ENCODE measurements around the gene SBSN. TPM values are rescaled to one million over a fixed set of nuclear protein-coding genes. Genes with fewer than 3 reads are reported as not detected.

SBSN gene
- total and polyA plus RNA-seq, 2 donors (not counting 1 experiment from before 2014, with no cell fraction given), result not detected

DNA sequence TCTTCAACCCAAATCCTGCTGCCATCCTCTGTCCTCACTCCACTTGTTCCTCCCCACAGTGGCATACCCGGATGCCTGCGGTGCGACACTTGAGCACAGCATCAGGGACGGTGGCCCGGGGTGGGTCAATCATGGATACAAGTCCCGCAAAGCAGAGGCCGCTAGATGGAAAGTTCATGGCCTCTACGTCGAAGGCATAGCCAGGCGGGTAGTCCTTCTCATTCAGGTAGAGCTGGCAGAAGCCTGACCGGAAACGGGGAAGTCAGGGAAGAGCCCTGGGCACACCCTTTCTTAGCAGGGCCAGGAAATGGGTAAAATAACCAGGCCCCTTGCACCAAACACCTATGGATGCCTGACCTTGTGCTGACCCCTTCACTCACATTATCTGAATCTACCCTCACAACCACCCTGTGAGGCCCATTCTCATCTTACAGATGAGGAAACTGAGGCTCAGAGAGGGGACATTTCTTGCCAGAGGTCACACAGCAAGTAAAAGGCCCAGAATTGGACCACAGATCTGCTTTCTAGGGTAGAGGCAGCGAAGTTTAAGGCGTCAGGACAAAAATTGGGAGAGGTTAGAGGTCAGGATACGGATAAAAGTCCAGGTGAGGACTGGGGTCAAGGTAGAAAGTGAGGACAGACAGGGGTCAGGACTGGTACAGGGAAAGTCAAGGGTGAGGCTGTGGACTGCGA is 28.9 kb upstream of the SBSN start:
- DNase-seq, result no peak
- Histone ChIP-seq H4K20me1 (ENCODE audit: control insufficient read depth, insufficient read depth, low read length, poor library complexity, severe bottlenecking) (no peaks in the 10 kb centered on the region), H3K4me1 (ENCODE audit: control insufficient read depth in 2 of 2, insufficient read depth in 2 of 2, low read length in 2 of 2) (peaks cover 23 to 24% of the 10 kb centered on the region in 2 donors), H3K4me3 (ENCODE audit: control extremely low read depth in 1 of 5, extremely low read depth in 1 of 5, insufficient read depth in 1 of 5, low read depth in 2 of 5, low read length in 4 of 5) (no peak overlapping the region), H3K79me2 (ENCODE audit: control insufficient read depth, insufficient read depth, low read length) (no peaks in the 10 kb centered on the region), H3K9ac (ENCODE audit: low read length) (no peak overlapping the region), H3K4me2 (replicated peaks; ENCODE audit: low read depth, low read length, poor library complexity, severe bottlenecking) (peak overlapping the region; percentile 74), H3K27ac (ENCODE audit: low read length in 2 of 2) (no peak overlapping the region), H3K9me3 (ENCODE audit: control extremely low read depth in 1 of 3, control insufficient read depth in 2 of 3, insufficient read depth in 1 of 3, low read length in 2 of 3) (peaks cover 0 to 14% (median 0%) of the 10 kb centered on the region in 3 donors), H3K36me3 (replicated peaks in 1 of 2; ENCODE audit: control extremely low read depth in 1 of 2, control insufficient read depth in 1 of 2, extremely low read depth in 1 of 2, insufficient read depth in 2 of 2, low read length in 1 of 2) (no peaks in the 10 kb centered on the region), H2AFZ (ENCODE audit: insufficient read depth, low read depth, low read length, poor library complexity, severe bottlenecking) (no peak overlapping the region), H3K27me3 (replicated peaks in 1 of 4; ENCODE audit: control extremely low read depth in 1 of 4, control insufficient read depth in 3 of 4, insufficient read depth in 4 of 4, low read length in 3 of 4) (peaks cover 0 to 47% (median 10%) of the 10 kb centered on the region in 4 experiments)
- H3K4me3 Mint-ChIP-seq, result peak overlapping the region; percentile 14
- ChIA-PET CTCF (interaction anchor here (0.5 to 1.8 kb wide), 2 partner anchors 10 to 138 kb away, joined by 4 read pairs; no protein-coding TSS in a partner anchor), POLR2A (no interaction called here)
- H3K9me3 Mint-ChIP-seq (ENCODE audit: insufficient read depth), result no peaks in the 10 kb centered on the region
- H3K27ac Mint-ChIP-seq, result no peak overlapping the region
- no peak for TF ChIP-seq EZH2 (IDR thresholded peaks at IDR 0.05; ENCODE audit: borderline replicate concordance, insufficient read depth, low read depth, low read length, poor library complexity, severe bottlenecking)
- TF ChIP-seq, protein P1, sequence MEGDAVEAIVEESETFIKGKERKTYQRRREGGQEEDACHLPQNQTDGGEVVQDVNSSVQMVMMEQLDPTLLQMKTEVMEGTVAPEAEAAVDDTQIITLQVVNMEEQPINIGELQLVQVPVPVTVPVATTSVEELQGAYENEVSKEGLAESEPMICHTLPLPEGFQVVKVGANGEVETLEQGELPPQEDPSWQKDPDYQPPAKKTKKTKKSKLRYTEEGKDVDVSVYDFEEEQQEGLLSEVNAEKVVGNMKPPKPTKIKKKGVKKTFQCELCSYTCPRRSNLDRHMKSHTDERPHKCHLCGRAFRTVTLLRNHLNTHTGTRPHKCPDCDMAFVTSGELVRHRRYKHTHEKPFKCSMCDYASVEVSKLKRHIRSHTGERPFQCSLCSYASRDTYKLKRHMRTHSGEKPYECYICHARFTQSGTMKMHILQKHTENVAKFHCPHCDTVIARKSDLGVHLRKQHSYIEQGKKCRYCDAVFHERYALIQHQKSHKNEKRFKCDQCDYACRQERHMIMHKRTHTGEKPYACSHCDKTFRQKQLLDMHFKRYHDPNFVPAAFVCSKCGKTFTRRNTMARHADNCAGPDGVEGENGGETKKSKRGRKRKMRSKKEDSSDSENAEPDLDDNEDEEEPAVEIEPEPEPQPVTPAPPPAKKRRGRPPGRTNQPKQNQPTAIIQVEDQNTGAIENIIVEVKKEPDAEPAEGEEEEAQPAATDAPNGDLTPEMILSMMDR (IDR thresholded peaks at IDR 0.05), result no peak
- 95% methylated on average over 15 of the region's 16 CpGs for WGBS (ENCODE audit: insufficient coverage)
- peaks cover 40% of the 10 kb centered on the region for H3K27me3 Mint-ChIP-seq
- ATAC-seq (ENCODE audit: low read depth), result no peak
- H3K4me1 Mint-ChIP-seq, result peaks cover 27% of the 10 kb centered on the region
- intact Hi-C loops (cut with micrococcal nuclease), result no loop called here

DNA sequence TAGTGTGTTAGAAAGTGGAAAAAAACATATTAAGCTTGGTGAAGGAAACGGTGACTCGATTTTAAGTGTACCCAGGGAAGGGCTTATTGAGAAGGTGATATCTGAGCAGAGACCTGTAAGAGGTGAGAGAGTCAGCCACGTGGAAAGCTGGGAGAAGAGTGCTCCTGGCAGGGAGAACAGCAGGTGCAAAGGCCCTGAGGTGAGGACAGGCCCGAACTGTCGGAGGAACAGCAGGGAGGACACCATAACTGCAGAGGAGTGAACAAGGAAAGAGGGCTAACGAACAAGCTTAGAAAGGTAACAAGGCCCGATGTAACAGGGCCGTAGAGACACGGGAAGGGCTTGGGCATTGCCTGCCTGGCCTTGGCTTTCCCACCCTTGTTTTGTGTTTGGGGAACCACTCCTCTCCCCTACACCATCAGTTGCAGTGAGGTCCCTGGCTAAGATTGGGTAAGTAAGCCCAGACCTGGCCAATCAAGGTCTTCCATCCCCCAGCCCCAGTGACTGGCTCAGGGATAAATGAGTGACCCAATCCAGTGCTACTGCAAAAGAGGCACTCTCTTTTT is 28.0 kb upstream of the SBSN start:
- H2AFZ ChIP-seq (ENCODE audit: insufficient read depth, low read depth, low read length, poor library complexity, severe bottlenecking), result no peak overlapping the region
- no peak overlapping the region for H3K4me3 Mint-ChIP-seq
- H3K4me1 ChIP-seq (ENCODE audit: control insufficient read depth in 2 of 2, insufficient read depth in 2 of 2, low read length in 2 of 2), result peaks cover 23 to 24% of the 10 kb centered on the region in 2 donors
- no peak overlapping the region for H3K9ac ChIP-seq (ENCODE audit: low read length)
- no peaks in the 10 kb centered on the region for H3K9me3 Mint-ChIP-seq (ENCODE audit: insufficient read depth)
- ChIA-PET CTCF (interaction anchor here (0.6 kb wide), 1 partner anchor 317 kb away, joined by 3 read pairs; no protein-coding TSS in a partner anchor), POLR2A (interaction anchor here (0.5 kb wide), 1 partner anchor 86 kb away, joined by 3 read pairs; no protein-coding TSS in a partner anchor)
- H3K36me3 ChIP-seq (replicated peaks in 1 of 2; ENCODE audit: control extremely low read depth in 1 of 2, control insufficient read depth in 1 of 2, extremely low read depth in 1 of 2, insufficient read depth in 2 of 2, low read length in 1 of 2), result no peaks in the 10 kb centered on the region
- H3K9me3 ChIP-seq (ENCODE audit: control extremely low read depth in 1 of 3, control insufficient read depth in 2 of 3, insufficient read depth in 1 of 3, low read length in 2 of 3), result peaks cover 0 to 14% (median 0%) of the 10 kb centered on the region in 3 donors
- intact Hi-C loops (cut with micrococcal nuclease), result no loop called here
- H4K20me1 ChIP-seq (ENCODE audit: control insufficient read depth, insufficient read depth, low read length, poor library complexity, severe bottlenecking), result no peaks in the 10 kb centered on the region
- H3K4me1 Mint-ChIP-seq, result peaks cover 26% of the 10 kb centered on the region
- no peak for TF ChIP-seq EZH2 (IDR thresholded peaks at IDR 0.05; ENCODE audit: borderline replicate concordance, insufficient read depth, low read depth, low read length, poor library complexity, severe bottlenecking)
- TF ChIP-seq, protein P1 (IDR thresholded peaks at IDR 0.05), result no peak
- no peak for DNase-seq
- H3K27ac ChIP-seq (ENCODE audit: low read length in 2 of 2), result no peak overlapping the region
- ATAC-seq (ENCODE audit: low read depth), result no peak
- no peak overlapping the region for H3K27ac Mint-ChIP-seq
- no peaks in the 10 kb centered on the region for H3K79me2 ChIP-seq (ENCODE audit: control insufficient read depth, insufficient read depth, low read length)
- H3K4me3 ChIP-seq (ENCODE audit: control extremely low read depth in 1 of 5, extremely low read depth in 1 of 5, insufficient read depth in 1 of 5, low read depth in 2 of 5, low read length in 4 of 5), result no peak overlapping the region
- WGBS (ENCODE audit: insufficient coverage), result 93% methylated on average over 7 of the region's 9 CpGs
- no peak overlapping the region for H3K4me2 ChIP-seq (replicated peaks; ENCODE audit: low read depth, low read length, poor library complexity, severe bottlenecking)
- H3K27me3 Mint-ChIP-seq, result peaks cover 34% of the 10 kb centered on the region
- H3K27me3 ChIP-seq (replicated peaks in 1 of 4; ENCODE audit: control extremely low read depth in 1 of 4, control insufficient read depth in 3 of 4, insufficient read depth in 4 of 4, low read length in 3 of 4), result peaks cover 0 to 41% (median 9%) of the 10 kb centered on the region in 4 experiments

Data from B cell (primary cell).